Neural cell (in vitro differentiated cells): Measurements from ENCODE around the gene NAB2. TPM values are rescaled to one million over a fixed set of nuclear protein-coding genes. Genes with fewer than 3 reads are reported as not detected.

ENCODE experiments used
- H2AFZ ChIP-seq: fragments of 200-600, 300-800 bp; sonication (generic), shearing (Covaris generic); 2 replicates; pipeline ENCODE4 v1.6.0; 2014; ENCODE audit warnings: low read depth, mild to moderate bottlenecking, antibody characterized with exemption, low read length, moderate library complexity
- H3F3A ChIP-seq: fragments of 200-600 bp; shearing (Covaris generic); 2 replicates; pipeline ENCODE4 v1.6.1; 2016; ENCODE audit warnings: mild to moderate bottlenecking, moderate library complexity, mixed read lengths, antibody characterized with exemption, low read length; ENCODE audit not compliant: insufficient read depth, poor library complexity, severe bottlenecking
- H3K27ac ChIP-seq: fragments of 200-600, 300-800 bp; sonication (generic), shearing (Covaris generic); 2 replicates; pipeline ENCODE4 v1.5.1; 2014; ENCODE audit warnings: mild to moderate bottlenecking, low read length, moderate library complexity
- H3K27me3 ChIP-seq: fragments of 300-800, 200-600 bp; sonication (generic), shearing (Covaris generic); 2 replicates; pipeline ENCODE4 v1.6.0; 2014; ENCODE audit warnings: mild to moderate bottlenecking, low read depth, low read length, moderate library complexity; ENCODE audit not compliant: insufficient read depth
- H3K36me3 ChIP-seq: fragments of 300-800, 200-600 bp; sonication (generic), shearing (Covaris generic); 2 replicates; pipeline ENCODE4 v1.5.1; 2014; ENCODE audit warnings: mild to moderate bottlenecking, antibody characterized with exemption, low read length, moderate library complexity; ENCODE audit not compliant: insufficient read depth
- H3K4me2 ChIP-seq: fragments of 300-800, 200-600 bp; sonication (generic), shearing (Covaris generic); 2 replicates; pipeline ENCODE4 v1.6.0; 2014; ENCODE audit warnings: mild to moderate bottlenecking, low read length
- H3K4me3 ChIP-seq: fragments of 300-800, 200-600 bp; sonication (generic), shearing (Covaris generic); 2 replicates; pipeline ENCODE4 v1.5.1; 2014; ENCODE audit warnings: mild to moderate bottlenecking, low read length, moderate library complexity
- H3K79me2 ChIP-seq: fragments of 200-600 bp; shearing (Covaris generic); replicated peaks from 2 replicates; pipeline ENCODE4 v1.6.0; 2014; ENCODE audit warnings: mild to moderate bottlenecking, low read length, moderate library complexity; ENCODE audit not compliant: insufficient read depth
- H3K9ac ChIP-seq: fragments of 300-800, 200-600 bp; sonication (generic), shearing (Covaris generic); 2 replicates; pipeline ENCODE4 v1.6.1; 2016; ENCODE audit warnings: mild to moderate bottlenecking, low read length, mixed read lengths
- H3K9me2 ChIP-seq: fragments of 200-600 bp; shearing (Covaris generic); 2 replicates; pipeline ENCODE4 v1.6.1; 2016; ENCODE audit warnings: mild to moderate bottlenecking, low read length, mixed read lengths; ENCODE audit not compliant: insufficient read depth
- H3K9me3 ChIP-seq: fragments of 200-600, 300-800 bp; sonication (generic), shearing (Covaris generic); 2 replicates; pipeline ENCODE4 v1.6.1; 2016; ENCODE audit warnings: mild to moderate bottlenecking, mixed run types, low read length, moderate library complexity, mixed read lengths
- H4K20me1 ChIP-seq: fragments of 200-600 bp; shearing (Covaris generic); 2 replicates; pipeline ENCODE4 v1.6.1; 2016; ENCODE audit warnings: mild to moderate bottlenecking, mixed run types; ENCODE audit not compliant: insufficient read depth
- EP300 ChIP-seq: fragments of 450-650 bp; conservative IDR thresholded peaks from 2 replicates; pipeline ENCODE4 v1.6.1; 2014; ENCODE audit warnings: antibody characterized with exemption, mild to moderate bottlenecking, moderate library complexity; ENCODE audit not compliant: poor library complexity, severe bottlenecking
- EZH2 ChIP-seq: fragments of 200-600, 300-800 bp; shearing (Covaris generic), sonication (generic); IDR thresholded peaks from 2 replicates; pipeline ENCODE4 v1.6.1; 2014; ENCODE audit warnings: antibody characterized with exemption, low read length, borderline replicate concordance, mild to moderate bottlenecking; ENCODE audit not compliant: insufficient read depth, poor library complexity, severe bottlenecking
- MXI1 ChIP-seq: fragments of 450-650 bp; conservative IDR thresholded peaks from 2 replicates; pipeline ENCODE4 v1.6.1; 2014; ENCODE audit warnings: antibody characterized with exemption, mild to moderate bottlenecking; ENCODE audit not compliant: poor library complexity, severe bottlenecking
- POLR2AphosphoS5 ChIP-seq: IDR thresholded peaks from 2 replicates; pipeline ENCODE4 v1.6.1; 2012
- RAD21 ChIP-seq: fragments of 450-650 bp; conservative IDR thresholded peaks from 2 replicates; pipeline ENCODE4 v1.6.1; 2014; ENCODE audit warnings: antibody characterized with exemption, mild to moderate bottlenecking, moderate library complexity
- SMC3 ChIP-seq: fragments of 450-650 bp; conservative IDR thresholded peaks from 2 replicates; pipeline ENCODE4 v1.6.1; 2014; ENCODE audit warnings: antibody characterized with exemption, mild to moderate bottlenecking, moderate library complexity; ENCODE audit not compliant: poor library complexity
- TAF1 ChIP-seq: IDR thresholded peaks from 2 replicates; pipeline ENCODE4 v1.6.1; 2012; ENCODE audit warnings: low read depth
- polyA plus RNA-seq: library from polyadenylated mRNA; depleted of rRNA; stranded (reverse); fragments of >200 nt; gene quantifications from 2 replicates; pipeline ENCODE4 v1.2.3, GENCODE V29; 2014
- TF ChIP-seq, protein P1 (sequence below): fragments of 450-650 bp; IDR thresholded peaks from 2 replicates; pipeline ENCODE4 v1.5.1; 2014; ENCODE audit warnings: antibody characterized with exemption, mild to moderate bottlenecking, moderate library complexity; ENCODE audit not compliant: poor library complexity, severe bottlenecking
- TF ChIP-seq, protein P2 (sequence below): IDR thresholded peaks from 2 replicates; pipeline ENCODE4 v1.6.1; 2012; ENCODE audit warnings: borderline replicate concordance

Gene NAB2
- polyA plus RNA-seq, 1 donor from 2014 or later = 15.6 TPM

DNA sequence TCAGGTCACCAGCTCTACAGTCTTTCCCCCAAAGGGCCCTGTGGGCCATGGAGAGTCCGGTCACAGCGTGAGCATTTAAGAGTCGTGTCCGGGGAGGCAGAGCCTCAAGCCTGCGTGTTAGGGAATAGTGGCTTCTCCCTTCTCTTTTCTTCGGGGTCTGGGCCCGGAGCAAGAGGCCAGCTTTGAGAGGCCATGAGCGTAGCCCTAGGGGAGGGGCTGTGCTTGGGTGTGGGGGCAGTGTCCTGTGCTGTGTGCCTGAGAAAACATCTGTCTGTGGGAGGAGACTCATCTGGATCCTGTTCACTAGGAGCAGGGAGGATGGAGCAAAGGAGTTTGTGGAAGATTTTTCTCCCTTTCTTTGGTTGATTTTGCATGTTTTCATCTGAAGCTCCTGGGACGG, 53.2 kb downstream of the NAB2 start:
- H3K4me2 ChIP-seq = no peak overlapping the region
- H3K9me3 ChIP-seq = no peaks in the 10 kb centered on the region
- no peaks in the 10 kb centered on the region for H4K20me1 ChIP-seq
- no peaks in the 10 kb centered on the region for H3F3A ChIP-seq
- no peaks in the 10 kb centered on the region for H3K79me2 ChIP-seq
- H3K36me3 ChIP-seq = peaks cover 32% of the 10 kb centered on the region
- no peak for TF ChIP-seq EP300
- TF ChIP-seq MXI1 = no peak
- TF ChIP-seq EZH2 = no peak
- TF ChIP-seq POLR2AphosphoS5 = no peak
- TF ChIP-seq, protein P1, sequence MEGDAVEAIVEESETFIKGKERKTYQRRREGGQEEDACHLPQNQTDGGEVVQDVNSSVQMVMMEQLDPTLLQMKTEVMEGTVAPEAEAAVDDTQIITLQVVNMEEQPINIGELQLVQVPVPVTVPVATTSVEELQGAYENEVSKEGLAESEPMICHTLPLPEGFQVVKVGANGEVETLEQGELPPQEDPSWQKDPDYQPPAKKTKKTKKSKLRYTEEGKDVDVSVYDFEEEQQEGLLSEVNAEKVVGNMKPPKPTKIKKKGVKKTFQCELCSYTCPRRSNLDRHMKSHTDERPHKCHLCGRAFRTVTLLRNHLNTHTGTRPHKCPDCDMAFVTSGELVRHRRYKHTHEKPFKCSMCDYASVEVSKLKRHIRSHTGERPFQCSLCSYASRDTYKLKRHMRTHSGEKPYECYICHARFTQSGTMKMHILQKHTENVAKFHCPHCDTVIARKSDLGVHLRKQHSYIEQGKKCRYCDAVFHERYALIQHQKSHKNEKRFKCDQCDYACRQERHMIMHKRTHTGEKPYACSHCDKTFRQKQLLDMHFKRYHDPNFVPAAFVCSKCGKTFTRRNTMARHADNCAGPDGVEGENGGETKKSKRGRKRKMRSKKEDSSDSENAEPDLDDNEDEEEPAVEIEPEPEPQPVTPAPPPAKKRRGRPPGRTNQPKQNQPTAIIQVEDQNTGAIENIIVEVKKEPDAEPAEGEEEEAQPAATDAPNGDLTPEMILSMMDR = no peak
- TF ChIP-seq, protein P2, sequence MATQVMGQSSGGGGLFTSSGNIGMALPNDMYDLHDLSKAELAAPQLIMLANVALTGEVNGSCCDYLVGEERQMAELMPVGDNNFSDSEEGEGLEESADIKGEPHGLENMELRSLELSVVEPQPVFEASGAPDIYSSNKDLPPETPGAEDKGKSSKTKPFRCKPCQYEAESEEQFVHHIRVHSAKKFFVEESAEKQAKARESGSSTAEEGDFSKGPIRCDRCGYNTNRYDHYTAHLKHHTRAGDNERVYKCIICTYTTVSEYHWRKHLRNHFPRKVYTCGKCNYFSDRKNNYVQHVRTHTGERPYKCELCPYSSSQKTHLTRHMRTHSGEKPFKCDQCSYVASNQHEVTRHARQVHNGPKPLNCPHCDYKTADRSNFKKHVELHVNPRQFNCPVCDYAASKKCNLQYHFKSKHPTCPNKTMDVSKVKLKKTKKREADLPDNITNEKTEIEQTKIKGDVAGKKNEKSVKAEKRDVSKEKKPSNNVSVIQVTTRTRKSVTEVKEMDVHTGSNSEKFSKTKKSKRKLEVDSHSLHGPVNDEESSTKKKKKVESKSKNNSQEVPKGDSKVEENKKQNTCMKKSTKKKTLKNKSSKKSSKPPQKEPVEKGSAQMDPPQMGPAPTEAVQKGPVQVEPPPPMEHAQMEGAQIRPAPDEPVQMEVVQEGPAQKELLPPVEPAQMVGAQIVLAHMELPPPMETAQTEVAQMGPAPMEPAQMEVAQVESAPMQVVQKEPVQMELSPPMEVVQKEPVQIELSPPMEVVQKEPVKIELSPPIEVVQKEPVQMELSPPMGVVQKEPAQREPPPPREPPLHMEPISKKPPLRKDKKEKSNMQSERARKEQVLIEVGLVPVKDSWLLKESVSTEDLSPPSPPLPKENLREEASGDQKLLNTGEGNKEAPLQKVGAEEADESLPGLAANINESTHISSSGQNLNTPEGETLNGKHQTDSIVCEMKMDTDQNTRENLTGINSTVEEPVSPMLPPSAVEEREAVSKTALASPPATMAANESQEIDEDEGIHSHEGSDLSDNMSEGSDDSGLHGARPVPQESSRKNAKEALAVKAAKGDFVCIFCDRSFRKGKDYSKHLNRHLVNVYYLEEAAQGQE = no peak
- no peak for TF ChIP-seq SMC3
- no peak for TF ChIP-seq TAF1
- no peak for TF ChIP-seq RAD21
- no peak overlapping the region for H3K27ac ChIP-seq
- no peaks in the 10 kb centered on the region for H3K27me3 ChIP-seq
- no peak overlapping the region for H3K9ac ChIP-seq
- no peak overlapping the region for H3K4me3 ChIP-seq
- no peak overlapping the region for H2AFZ ChIP-seq
- H3K9me2 ChIP-seq = no peaks in the 10 kb centered on the region

DNA sequence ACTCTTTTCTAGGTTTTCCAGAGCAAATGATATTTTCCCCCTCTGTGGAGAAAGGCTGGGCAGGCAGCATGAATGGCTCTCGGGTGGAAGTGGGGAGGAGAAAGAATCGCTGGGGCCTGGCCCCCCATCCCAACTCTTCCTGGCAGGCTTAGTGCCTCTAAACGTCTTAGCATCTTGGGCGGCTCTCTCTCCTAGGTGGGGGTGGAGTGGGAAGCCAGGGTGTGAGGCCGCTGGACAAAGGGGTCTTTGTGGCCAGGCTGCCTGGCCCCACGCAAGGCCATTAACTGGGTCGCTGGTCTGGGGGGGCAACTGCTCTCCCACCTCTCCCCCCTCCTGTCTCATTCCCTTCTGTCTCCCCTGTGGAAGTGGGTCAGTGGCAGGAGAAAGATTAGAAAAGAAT, 53.8 kb downstream of the NAB2 start:
- H3K36me3 ChIP-seq = peaks cover 32% of the 10 kb centered on the region
- H3K9me3 ChIP-seq = no peaks in the 10 kb centered on the region
- H3K9ac ChIP-seq = no peak overlapping the region
- no peak overlapping the region for H3K4me2 ChIP-seq
- H3K4me3 ChIP-seq = no peak overlapping the region
- TF ChIP-seq EP300 (no peak), TAF1 (no peak), MXI1 (no peak), EZH2 (no peak), RAD21 (no peak)
- TF ChIP-seq, protein P2 = no peak
- no peaks in the 10 kb centered on the region for H3K9me2 ChIP-seq
- H3K79me2 ChIP-seq = no peaks in the 10 kb centered on the region
- H2AFZ ChIP-seq = no peak overlapping the region
- H3K27ac ChIP-seq = no peak overlapping the region
- H4K20me1 ChIP-seq = no peaks in the 10 kb centered on the region
- H3F3A ChIP-seq = no peaks in the 10 kb centered on the region
- H3K27me3 ChIP-seq = no peaks in the 10 kb centered on the region
